SW480 (cell line): ENCODE data around the gene PDLIM5.
"Not testable (repeated sequence)": the region's sequence is repeated elsewhere in the genome, so short reads cannot be mapped to it uniquely, and the experiment has no call there.

Experiments
- DNase-seq: peaks from one replicate; pipeline ENCODE4 v3.0.0-alpha.2; 2016; ENCODE audit warnings: low spot score

Gene PDLIM5

GRCh38 chr4:94650690-94651089 lies 198.9 kb downstream of the PDLIM5 start:
- no peak for DNase-seq

- no peak for DNase-seq
These were observed 201.4 kb downstream of the PDLIM5 start for GRCh38 chr4:94653095-94653649.

GRCh38 chr4:94653984-94654609 lies 202.4 kb downstream of the PDLIM5 start:
- no peak for DNase-seq

- DNase-seq: no peak
These were observed 203.0 kb downstream of the PDLIM5 start for GRCh38 chr4:94654714-94655113.

GRCh38 chr4:94660614-94661013 lies 208.9 kb downstream of the PDLIM5 start:
- DNase-seq: no peak

- not testable (repeated sequence) for DNase-seq
These were observed 213.3 kb downstream of the PDLIM5 start for GRCh38 chr4:94665021-94665420.

GRCh38 chr4:94665500-94666404 lies 214.0 kb downstream of the PDLIM5 start:
- DNase-seq: no peak

- no peak for DNase-seq
These were observed 217.0 kb downstream of the PDLIM5 start for GRCh38 chr4:94668724-94669123.

GRCh38 chr4:94669672-94670664 lies 218.2 kb downstream of the PDLIM5 start:
- no peak for DNase-seq

- DNase-seq: no peak
These were observed 219.4 kb downstream of the PDLIM5 start for GRCh38 chr4:94671113-94671512.

- no peak for DNase-seq
These were observed 222.2 kb downstream of the PDLIM5 start for GRCh38 chr4:94673961-94674360.

GRCh38 chr4:94676970-94677369 lies 225.2 kb downstream of the PDLIM5 start:
- DNase-seq: no peak

- no peak for DNase-seq
These were observed 227.2 kb downstream of the PDLIM5 start for GRCh38 chr4:94678896-94679295.

GRCh38 chr4:94680176-94680862 lies 228.6 kb downstream of the PDLIM5 start:
- DNase-seq: no peak

GRCh38 chr4:94686086-94686485 lies 234.3 kb downstream of the PDLIM5 start:
- DNase-seq: no peak

- no peak for DNase-seq
These were observed 237.6 kb downstream of the PDLIM5 start for GRCh38 chr4:94689155-94689860.

GRCh38 chr4:94690851-94691254 lies 239.1 kb downstream of the PDLIM5 start:
- peak; percentile 1 for DNase-seq

- no peak for DNase-seq
These were observed 239.8 kb downstream of the PDLIM5 start for GRCh38 chr4:94691552-94691951.

- DNase-seq: no peak
These were observed 243.6 kb downstream of the PDLIM5 start for GRCh38 chr4:94695384-94695783.

GRCh38 chr4:94698187-94698586 lies 246.4 kb downstream of the PDLIM5 start:
- DNase-seq: no peak

GRCh38 chr4:94700298-94700697 lies 248.6 kb downstream of the PDLIM5 start:
- DNase-seq: no peak
